GM12865 (cell line): ENCODE data around the gene RAPGEF5.
A peak's percentile ranks its signal among the peaks of the same experiment; 100 is the strongest.

ENCODE experiments used
- DNase-seq: peaks from one replicate; pipeline ENCODE4 v3.0.0; 2010; ENCODE audit warnings: low read depth
- H3K4me3 ChIP-seq: 2 replicates; pipeline ENCODE4 v1.5.1; 2011; ENCODE audit warnings: mild to moderate bottlenecking, low read depth, low read length, control low read depth
- TF ChIP-seq, protein P1 (sequence below): IDR thresholded peaks from 2 replicates; pipeline ENCODE4 v1.5.1; 2011; ENCODE audit warnings: low read length, control low read depth, low read depth, inconsistent platforms; ENCODE audit not compliant: insufficient read depth; ENCODE audit errors: missing control alignments

RAPGEF5 gene

DNA sequence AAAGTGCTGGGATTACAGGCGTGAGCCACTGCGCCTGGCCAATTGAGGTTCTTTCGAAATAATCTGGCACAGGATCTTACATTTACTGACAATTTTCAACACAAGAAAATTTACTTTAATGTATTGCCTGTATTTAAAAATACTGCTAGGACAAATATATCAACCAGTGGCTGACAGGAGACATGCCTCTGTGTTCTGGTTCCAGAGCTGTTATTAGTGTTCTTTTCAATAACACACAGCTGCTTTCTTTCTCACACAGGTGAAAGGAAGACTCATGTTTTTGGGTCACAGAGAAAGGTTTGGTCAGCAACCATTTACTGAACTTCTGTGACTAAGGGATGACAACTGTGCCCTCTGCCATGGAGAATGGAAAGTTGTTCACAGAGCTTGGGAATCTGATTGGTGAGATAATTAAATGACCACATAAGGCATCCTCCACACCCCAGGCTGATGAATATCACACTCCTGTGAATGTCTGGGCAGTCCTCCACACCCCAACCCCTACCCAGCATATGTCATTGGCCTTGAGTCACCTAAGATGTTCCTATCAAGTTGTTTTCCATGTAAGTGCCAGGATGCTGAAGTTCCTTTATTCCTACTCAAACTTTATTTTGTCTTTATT lies 180.1 kb downstream of the RAPGEF5 start:
- H3K4me3 ChIP-seq: no peak overlapping the region
- TF ChIP-seq, protein P1, sequence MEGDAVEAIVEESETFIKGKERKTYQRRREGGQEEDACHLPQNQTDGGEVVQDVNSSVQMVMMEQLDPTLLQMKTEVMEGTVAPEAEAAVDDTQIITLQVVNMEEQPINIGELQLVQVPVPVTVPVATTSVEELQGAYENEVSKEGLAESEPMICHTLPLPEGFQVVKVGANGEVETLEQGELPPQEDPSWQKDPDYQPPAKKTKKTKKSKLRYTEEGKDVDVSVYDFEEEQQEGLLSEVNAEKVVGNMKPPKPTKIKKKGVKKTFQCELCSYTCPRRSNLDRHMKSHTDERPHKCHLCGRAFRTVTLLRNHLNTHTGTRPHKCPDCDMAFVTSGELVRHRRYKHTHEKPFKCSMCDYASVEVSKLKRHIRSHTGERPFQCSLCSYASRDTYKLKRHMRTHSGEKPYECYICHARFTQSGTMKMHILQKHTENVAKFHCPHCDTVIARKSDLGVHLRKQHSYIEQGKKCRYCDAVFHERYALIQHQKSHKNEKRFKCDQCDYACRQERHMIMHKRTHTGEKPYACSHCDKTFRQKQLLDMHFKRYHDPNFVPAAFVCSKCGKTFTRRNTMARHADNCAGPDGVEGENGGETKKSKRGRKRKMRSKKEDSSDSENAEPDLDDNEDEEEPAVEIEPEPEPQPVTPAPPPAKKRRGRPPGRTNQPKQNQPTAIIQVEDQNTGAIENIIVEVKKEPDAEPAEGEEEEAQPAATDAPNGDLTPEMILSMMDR: no peak
- DNase-seq: no peak

DNA sequence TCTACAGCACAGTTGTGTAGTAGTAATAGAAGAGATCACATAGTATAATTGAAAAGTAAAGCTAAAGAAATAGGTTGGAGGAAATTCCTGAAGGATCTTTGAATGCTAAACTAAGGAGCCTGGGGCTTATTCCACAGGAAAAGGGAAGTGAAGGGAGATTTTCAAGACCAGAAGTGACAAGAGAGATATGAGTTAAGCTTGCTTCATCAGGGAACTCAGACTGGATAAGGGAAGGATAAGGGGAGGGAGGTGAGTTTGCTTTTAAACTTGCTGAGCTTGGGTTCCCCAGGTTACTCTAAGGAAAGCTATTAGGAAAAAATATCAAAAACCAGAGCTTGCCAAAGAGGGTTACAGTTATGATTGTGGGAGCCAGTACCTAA lies 182.4 kb downstream of the RAPGEF5 start:
- TF ChIP-seq, protein P1: no peak
- peak overlapping the region; percentile 17; the same call in 1 of the 2 replicates for H3K4me3 ChIP-seq
- no peak for DNase-seq

DNA sequence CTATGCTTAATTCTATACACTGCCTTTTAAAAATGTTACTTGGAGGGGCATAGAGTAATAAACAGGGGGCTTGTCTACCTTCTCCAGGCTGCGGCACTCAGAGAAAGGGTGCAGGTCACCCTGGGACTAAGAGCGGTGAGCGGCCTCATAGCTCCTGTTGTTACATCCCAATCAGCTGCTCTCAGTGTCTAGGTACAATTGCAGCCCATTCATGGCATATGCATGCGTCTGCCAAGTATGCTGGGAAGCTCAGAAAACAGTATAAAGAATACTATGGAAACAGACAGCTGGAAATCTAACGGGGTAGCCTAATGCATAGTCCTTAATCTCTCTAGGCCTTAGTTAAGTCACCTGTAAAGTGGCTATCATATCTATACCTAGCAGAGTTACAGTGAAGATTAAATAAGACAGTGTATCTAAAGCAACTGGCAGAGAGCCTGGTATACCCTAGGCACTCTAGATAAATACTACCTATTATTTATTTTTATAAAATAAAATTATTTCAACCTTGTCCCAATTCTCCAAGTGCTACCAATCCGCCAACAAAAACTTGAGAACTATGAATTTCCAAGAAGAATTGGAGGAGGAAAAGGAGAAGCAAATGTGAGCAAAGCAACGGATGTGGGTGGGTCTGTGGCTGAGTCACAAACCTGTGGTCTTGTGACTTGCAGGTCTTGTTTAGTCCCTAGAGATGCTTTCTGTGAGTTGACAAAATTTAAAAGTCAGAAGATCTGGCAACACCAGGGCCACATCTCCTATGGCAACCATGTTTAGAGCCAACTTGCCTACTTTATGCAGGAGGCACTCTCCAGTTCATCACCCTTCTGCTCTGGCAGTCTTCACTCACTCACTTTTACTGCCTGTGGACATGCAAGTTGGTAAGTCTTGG lies 183.0 kb downstream of the RAPGEF5 start:
- H3K4me3 ChIP-seq: peak overlapping the region; percentile 17; the same call in 1 of the 2 replicates
- TF ChIP-seq, protein P1: no peak
- peak; percentile 70 for DNase-seq

DNA sequence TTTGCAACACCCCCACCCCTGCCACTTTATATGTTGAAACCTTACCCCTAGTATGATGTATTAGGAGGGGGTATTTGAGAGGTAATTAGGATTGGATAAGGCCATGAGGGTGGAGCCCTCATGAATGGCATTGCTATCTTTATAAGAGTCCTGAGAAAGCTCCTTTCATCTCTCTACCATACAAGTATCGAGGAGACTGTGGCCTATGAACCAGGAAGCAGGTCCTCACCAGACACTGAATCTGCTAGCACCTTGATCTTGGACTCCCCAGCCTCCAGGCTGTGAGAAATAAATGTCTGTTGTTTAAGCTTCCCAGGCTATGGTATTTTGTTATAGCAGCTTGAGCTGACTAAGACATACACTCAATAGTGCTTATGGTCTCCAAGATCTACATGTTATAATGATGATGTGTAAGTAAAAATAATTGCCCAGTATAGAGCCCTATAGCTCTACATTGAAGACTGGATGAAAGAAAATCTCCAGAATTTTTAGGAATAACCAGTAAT lies 188.8 kb downstream of the RAPGEF5 start:
- TF ChIP-seq, protein P1: no peak
- H3K4me3 ChIP-seq: no peak overlapping the region
- no peak for DNase-seq

DNA sequence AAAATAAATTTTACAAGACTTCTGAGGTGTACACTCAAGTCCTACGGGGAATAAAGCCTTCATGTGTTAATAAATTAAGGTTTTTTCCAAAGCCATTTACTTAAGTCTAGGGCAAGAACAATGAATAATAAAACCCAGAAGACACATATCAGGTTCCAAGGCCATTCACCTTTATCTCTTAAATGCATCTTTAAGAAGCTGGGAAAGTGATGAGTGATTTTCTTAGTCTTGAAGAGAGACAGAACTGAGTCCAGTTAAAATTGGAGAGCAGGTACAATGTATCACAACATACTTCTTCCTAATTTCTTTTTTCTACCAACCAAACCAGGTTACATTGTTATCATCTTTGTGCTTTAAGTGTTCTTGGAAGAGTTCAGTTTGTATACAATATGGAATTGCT lies 189.5 kb downstream of the RAPGEF5 start:
- no peak overlapping the region for H3K4me3 ChIP-seq
- no peak for DNase-seq
- TF ChIP-seq, protein P1: no peak

DNA sequence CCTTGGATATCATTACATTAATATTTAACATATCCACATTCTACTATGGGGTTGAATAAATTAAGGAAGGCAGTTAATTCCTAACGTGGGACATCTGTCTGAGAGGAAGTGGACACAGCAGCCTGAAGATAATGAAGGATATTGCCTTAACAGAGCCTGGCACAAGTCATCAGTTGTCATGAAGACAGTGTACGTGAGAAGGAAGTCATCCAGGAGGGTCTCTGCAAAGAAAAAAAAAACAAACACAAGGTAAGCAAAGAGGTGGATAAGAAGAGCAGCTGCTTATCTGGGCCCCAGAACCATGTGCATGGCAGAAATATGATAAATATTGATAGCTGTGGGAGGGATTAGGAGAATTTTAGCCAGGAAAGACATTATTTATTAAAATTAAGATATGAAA lies 190.0 kb downstream of the RAPGEF5 start:
- H3K4me3 ChIP-seq: no peak overlapping the region
- TF ChIP-seq, protein P1: no peak
- DNase-seq: no peak
